HG02571 (cell line): Measurements from ENCODE around the gene CBR1.
"Not testable (repeated sequence)": the region's sequence is repeated elsewhere in the genome, so short reads cannot be mapped to it uniquely, and the experiment has no call there.

Experiments
- ATAC-seq: cut with Tn5 transposase; IDR thresholded peaks from one replicate; pipeline ENCODE4 v1.9.1; 2021; ENCODE audit warnings: mild to moderate bottlenecking, moderate library complexity; ENCODE audit not compliant: unreplicated experiment

The CBR1 gene

DNA sequence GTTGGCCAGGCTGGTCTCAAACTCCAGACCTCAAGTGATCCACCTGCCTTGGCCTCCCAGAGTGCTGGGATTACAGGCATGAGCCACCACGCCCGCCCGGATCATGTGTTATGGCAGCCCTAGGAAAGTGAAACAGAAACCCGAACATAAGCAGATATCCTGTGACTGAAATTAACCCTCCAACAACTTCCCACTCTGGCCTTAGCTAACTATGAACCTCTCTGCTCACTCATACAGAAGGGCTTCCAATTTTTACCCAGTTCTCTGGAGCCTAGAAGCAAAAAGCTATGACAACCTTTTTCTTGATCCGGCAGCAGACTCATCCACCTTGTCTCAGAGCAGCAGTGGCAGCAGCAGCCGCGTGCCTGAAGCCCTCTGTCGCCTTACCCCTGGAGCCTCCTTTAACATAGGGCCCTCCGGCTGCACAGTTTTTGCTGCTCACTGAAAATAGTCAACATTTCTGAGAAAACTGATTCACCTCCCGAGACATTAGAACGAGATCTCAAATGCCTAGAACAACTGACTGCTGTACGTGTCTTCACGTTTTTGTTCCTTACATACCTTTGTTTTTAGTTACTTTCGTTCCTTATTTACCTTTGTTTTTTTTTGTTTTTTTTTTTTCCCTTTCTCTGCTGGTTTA, 9.3 kb downstream of the CBR1 start:
- no peak for ATAC-seq

DNA sequence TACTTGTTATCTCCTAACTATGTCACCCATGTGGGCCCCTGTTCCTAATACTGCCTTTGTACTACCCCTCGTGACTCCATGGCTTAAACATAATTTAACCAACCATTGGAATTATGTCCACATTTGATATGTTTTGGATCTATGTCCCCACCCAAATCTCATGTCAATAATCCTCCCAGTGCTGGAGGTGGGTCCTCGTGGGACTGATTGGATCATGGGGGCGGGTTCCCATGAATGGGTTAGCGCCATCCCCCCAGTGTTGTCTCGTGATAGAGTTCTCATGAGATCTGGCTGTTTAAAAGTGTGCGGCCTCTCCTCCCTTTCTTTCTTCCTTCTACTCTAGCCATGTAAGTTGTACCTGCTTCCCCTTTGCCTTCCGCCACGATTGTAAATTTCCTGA, 9.8 kb downstream of the CBR1 start:
- no peak for ATAC-seq

DNA sequence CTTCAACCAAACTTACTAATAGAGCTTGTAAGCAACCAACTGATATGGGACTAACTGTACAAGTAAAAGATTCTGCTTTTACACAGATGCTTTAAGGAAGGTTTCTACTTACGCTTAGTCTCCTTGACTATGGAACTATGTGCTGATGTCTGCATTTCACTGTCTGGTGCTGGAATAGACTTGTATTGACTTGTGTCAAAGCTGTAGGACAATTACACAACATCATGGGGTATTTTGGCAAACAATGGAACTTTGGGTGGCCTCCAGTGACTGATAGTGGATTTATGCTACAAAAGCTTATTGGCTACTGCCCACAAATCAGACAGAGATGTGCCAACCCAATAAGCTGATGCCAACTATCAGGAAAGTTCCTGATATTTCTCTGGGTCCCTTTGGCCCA, 10.6 kb downstream of the CBR1 start:
- no peak for ATAC-seq

DNA sequence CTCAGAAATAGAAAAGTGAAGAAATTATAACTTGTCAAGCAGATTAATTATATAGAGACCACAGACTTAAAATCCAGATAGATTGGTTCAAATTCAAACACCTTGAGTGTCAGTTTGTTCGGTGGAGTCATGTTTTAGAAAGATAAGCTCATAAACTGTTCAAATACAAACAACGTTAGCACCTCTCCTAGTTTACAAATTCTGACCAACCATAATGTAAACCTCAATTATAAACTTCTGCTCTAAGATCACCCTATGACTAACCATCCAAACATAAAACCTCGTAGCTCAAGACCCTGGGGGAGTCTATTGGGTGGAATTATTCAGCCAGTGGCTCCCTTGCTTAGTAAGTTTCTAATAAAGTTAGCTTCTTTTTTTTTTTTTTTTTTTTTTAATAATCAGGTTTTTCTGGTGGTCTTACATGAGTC, 12.4 kb downstream of the CBR1 start:
- no peak for ATAC-seq

DNA sequence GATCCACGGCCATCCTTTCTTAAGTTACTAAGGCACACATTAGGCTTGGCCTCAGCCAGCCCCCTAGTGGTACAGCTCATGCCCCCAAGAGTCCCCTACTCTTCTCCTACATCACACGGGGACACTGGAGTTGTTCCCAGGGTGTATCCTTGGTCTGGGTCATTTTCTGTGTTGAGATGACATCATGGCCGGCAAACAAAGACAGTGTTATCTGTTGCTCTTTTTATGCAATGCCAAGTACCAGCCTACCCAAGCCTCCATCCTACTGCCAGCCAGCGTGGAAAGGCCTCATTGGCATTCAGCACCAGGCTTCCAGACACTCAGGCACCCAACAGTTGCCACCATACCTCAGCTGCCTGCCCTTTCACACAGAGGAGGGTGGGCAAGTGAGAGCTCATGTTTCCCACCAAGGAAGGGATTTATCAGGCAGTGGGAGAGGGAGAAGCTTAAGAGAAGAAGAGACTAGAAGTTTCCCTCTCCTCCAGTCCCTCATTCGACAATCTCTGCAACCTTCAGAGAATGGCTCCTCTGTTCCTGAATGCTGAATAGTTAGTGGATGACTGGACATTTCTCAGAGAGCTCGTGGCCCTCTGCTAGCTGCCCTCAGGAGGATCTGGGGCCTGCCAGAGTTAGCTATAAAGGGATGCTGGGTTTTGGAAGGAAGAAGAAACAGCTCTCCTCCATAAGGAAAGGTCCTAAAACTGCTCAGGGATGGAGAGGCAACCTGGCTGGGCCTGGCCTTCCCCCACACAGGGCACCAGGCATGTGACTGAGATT, 17.7 kb downstream of the CBR1 start:
- ATAC-seq = no peak

DNA sequence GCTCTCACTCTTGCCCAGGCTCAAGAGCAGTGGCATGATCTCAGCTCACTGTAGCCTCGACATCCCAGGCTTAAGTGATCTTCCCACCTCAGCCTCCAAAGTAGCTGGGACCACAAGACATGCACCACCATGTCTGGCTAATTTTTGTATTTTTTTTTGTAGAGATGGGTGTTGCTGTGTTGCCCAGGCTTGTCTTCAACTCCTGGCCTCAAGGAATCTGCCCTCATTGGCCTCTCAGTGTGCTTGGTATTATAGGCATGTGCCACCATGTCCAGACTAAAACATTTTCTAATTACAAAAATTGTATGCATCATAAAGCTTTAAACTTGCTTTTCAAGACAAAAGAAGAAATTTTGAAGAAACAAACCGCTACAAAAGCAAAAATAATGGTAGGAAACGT, 20.1 kb downstream of the CBR1 start:
- ATAC-seq = no peak

DNA sequence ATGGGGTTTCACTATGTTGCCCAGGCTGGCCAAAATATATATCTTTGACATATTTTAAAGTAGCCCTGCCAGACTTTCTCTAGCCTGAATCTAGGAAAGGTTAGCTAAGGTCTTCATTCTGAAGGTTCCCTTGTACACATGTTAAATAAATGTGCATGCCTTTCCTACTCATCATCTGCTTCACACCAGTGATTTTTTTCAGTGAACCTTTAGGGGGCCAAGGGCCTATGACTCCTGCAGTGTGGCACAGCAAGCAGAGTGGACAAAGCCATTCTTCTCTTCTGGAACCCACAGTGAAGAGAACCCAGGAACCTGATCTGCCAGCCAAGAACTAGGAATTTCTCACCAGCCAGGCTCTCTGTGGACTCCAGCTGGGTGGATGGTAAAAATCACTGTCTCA, 22.9 kb downstream of the CBR1 start:
- ATAC-seq = no peak

DNA sequence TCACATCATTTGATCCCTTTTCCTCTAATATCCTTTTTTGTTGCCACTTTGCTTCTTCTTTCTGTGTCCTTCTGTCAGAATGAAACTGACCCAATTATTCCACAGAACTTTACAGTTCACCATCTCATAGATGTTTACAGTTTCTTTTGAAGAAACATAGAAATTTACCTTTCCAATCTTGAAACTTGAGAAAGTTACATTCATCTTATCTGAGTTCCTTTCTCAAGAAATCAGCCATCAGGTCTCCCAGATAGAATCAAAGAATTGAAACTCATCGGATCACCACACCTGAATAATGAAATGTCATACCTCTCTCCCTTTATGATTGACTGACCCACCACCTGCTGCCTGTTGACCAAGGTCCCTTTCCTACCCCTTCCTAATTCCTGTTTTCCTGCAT, 23.7 kb downstream of the CBR1 start:
- no peak for ATAC-seq

DNA sequence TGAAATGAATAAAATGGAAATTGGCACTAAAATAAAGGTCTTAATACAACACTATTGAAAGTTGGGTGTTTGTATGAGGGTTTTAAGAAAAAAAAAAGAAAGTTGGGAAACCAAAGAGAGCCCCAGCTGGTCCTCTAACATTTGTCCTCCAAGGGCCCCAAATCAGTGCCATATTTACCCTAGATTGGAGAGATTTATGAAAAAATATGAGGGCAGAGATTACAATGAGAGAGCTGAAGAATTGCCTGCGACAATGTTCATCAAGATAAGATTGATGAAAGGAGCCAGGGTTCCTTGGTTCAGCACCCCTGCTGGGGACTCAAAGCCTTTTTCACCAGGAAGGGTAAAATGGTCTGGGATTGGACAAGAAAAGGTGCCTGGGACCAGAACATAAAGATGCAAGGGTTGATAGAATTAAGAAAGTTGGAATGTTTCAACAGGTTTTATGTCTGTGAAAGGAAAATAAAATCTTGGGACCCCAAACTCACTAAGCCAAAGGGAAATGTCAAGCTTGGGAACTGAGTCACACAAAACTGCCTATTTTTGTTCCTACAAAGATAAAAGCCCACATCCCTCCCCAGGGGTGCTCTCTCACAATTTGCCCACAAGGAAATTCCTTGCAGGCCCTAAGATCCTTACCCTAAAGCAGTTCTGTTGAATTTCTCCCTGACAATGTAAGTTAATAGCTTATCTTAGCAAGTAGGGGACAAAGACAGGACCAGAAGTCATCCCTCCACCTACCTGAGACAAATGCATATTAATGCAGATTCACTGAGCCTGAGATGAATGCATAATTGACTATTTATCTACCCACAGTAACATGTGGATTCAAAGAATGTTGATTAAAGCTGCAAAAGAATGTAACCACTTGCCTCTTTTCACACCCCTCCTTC, 26.8 kb downstream of the CBR1 start:
- no peak for ATAC-seq

DNA sequence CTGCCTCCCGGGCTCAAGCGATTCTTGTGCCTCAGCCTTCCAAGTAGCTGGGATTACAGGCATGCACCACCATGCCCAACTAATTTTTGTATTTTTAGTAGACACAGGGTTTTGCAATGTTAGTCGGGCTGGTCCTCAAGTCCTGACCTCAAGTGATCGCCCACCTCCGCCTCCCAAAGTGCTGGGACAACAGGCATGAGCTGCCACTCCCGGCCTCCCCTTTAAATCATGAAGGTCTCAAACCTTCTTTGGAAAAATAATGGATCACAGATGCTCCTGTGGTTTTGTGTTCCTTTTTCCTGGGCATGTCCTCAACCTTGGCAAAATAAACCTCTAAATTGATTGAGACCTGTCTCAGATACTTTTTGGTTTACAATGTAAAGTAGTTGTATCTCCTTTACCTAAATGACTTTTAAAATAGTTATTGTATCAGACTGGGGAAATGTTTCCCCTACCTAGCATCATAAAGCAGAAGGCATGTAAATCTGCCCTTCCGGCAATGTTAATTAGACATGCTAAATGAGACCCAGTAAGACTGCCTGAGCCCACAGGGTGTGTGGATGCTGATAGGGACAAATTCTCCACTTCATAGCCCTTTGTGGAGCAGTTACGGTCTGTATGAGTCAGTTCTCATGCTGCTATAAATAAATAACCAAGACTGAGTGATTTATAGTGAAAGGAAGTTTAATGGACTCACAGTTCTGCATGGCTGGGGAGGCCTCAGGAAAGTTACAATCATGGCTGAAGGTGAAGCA, 27.8 kb downstream of the CBR1 start:
- no peak for ATAC-seq

DNA sequence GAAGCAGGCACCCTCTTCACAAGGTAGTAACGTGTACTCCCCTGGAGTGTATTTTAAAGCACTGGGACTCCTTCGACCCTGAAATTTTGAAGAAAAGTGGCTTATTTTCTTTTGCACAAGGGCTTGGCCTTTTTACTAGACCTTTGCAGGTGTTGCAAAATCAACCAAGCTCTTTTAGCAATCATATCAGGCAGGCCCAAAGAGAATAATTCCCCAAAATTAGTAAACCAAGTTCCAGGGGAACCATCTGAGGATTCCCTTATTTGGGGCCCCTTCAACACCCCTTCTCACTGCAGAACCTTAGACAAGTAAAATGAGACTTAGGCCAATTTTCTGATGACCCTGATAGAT, 28.3 kb downstream of the CBR1 start:
- ATAC-seq = no peak

DNA sequence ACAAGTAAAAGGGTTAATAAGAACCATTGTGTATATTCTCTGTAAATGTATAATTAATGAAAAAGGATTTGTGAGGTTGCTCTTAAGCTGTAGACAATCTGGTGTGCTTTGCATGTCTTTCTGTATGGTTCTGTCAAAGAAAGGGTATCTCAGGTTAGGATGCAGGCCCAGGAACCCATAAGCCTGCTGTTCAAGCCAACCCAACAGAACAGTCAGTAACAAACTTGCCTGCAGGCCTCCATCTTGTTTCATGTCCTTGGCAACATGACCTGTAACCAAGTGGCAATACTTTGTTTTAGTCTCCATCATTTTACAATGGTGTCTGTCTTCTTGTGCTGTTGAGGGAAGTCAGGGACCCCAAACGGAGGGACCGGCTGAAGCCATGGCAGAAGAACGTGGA, 29.2 kb downstream of the CBR1 start:
- no peak for ATAC-seq

DNA sequence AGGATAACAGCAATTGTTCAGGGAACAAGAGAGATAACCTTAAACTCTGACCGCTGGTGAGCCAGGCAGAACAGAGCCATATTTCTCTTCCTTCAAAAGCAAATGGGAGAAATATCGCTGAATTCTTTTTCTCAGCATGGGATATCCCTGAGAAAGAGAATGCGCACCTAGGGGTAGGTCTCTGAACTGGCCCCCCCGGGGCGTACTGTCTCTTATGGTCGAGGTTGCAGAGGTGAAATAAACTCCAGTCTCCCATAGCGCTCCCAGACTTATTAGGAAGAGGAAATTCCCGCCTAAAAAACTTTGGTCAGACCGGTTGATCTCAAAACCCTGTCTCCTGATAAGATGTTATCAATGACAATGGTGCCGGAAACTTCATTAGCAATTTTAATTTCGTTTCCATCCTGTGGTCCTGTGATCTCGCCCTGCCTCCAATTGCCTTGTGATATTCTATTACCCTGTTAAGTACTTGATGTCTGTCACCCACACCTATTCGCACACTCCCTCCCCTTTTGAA, 29.9 kb downstream of the CBR1 start:
- not testable (repeated sequence) for ATAC-seq

DNA sequence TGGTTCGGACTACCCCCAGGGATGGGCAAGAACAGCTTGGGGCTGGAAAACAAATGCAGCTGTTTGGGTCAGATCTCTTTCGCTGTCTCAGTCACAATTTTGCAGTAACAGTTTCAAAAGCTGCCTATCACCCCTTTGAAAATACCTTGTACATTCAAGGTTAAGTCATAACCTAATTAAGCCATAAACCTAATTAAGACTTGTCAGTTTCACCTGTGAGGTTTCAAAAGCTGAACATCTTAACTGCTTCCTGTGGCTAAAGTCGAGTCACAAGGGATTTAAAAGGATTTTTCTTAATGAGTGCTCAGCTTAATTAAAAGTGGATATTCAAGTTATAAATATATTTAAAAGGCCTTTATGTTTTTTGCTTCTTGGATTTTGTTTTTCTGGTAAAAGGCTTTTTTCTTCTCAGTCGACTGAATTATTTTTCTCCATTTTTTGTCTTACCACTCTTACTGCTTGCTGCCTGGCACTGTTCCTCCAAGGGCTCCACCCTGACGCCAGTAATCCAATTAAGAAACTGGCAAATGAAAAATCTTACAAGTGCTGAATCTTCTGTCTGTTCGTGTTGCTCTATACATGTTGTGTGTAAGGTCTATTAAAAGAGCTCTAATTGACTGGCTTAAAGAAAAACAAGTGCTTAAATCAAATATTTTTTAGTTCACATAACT, 31.3 kb downstream of the CBR1 start:
- no peak for ATAC-seq

DNA sequence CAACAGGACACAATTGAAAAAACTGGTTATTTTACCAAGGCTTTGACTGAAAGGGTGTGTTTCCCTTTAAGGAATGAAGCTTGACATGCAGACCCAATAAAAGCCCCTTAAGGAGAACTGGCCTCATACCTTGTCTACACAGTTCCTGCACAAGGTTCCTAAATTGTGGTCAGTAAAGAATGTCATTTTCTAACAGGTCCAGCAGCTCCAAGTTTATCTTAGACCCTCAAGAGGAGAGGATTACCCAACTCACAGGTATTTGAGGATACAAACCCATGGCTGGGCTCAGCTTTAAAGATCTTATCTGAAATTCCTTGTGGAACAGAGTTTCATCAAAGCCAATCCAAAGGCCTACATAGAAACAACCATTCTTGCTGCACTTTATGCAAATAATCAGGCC, 33.6 kb downstream of the CBR1 start:
- no peak for ATAC-seq

DNA sequence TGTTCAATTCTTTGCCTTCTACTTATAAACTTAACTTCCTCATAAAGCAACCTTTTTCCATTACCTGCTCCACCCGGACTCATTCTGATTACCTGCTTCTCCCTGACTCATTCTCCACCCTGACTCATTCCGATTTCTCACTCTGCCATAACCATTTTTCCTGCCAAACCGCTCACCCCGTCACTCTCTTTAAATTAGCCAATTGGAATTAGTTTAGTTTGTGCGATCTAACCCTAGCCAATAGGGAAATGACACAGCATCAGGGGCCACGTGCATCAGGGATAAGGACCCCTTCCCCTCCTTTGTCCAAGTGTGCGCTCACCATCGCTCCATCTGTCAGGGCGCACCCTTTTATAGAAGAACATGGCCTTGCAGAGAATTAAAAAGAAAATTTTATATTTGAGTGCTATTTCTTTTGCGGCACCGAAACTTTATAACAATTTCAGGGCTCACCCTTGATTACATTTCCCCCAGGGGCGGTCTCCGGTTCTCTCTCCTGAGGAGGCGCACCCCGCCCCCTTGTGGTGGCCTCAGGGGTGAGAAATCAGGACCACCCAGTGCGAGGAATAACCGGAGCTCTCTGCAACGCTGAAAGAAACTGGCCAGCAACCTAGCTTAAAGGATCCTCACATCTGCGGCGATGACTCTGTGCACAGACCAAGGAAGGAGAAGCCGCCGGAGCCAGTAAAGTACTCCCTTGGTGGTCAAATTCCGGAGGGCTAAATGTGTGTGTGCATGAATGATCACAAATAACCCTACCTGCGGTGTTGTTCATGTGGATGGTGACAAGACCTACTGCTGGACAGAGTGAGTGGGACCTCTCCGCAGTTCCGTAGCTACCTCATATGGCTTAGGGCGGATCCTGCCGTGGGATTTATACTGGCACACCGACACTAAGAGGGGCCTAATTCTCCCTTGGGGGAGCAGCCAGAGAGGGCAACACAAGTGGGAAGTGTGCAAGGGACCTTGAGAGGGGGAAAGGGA, 34.8 kb downstream of the CBR1 start:
- ATAC-seq = no peak

DNA sequence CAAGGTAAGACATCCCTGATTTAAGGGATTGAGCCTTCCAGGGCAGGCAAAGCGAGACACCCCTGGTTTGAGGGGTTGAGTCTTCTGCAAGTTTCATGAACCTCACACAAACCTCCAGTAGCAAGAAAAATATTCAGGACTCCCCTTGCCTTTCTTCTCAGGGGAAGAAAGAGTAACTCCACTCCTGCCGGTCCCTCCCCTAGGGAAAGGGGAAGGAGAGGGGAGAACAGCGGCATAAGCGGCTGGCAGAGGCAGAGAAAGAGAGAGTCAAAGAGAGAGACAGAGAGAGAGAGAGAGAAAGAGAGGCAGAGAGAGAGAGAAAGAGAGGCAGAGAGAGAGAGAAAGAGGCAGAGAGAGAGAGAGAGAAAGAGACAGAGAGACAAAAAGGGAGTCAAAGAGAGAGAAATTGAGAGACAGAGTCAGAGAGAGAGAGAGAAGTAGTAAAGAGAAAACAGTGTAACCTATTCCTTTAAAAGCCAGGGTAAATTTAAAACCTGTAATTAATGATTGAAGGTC, 35.6 kb downstream of the CBR1 start:
- no peak for ATAC-seq

DNA sequence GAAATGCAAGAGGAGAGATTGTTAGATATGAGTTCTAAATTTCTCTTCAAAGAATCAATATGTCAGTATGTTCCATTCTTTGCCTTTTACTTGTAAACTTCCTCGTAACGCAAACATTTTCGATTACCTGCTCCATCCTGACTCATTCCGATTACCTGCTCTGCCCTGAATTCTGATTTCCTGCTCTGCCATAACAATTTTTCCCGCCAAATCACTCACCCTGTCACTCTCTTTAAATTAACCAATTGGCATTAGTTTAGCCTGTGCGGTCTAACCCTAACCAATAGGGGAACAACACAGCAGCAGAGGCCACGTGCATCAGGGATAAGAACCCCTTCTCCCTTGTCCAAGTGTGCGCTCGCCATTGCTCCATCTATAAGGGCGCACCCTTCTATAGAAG, 40.0 kb downstream of the CBR1 start:
- no peak for ATAC-seq

DNA sequence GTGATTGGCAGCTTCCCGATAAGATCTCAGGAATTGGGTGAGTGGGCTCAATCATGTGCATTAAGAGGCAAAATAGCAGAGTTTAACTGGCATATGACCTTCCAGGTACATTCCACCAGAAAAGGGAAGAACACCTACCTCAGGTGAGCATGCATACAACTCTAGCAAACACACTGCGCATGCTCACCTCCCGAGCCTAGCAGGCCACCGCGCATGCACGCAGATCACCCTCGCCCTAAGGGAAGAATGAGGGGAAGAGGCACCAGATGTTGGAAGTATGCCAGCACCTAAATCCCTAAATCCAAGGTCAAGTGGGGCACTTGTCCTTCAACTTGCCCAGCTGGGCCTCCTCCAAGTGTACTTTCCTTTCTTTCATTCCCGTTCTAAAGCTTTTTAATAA, 41.4 kb downstream of the CBR1 start:
- no peak for ATAC-seq
